Measurements from ENCODE around the gene AFAP1. TPM values are rescaled to one million over a fixed set of nuclear protein-coding genes. Genes with fewer than 3 reads are reported as not detected.

Gene AFAP1
- total and polyA plus RNA-seq, 2 donors from 2014 or later = 2.6 to 26.3 TPM

DNA sequence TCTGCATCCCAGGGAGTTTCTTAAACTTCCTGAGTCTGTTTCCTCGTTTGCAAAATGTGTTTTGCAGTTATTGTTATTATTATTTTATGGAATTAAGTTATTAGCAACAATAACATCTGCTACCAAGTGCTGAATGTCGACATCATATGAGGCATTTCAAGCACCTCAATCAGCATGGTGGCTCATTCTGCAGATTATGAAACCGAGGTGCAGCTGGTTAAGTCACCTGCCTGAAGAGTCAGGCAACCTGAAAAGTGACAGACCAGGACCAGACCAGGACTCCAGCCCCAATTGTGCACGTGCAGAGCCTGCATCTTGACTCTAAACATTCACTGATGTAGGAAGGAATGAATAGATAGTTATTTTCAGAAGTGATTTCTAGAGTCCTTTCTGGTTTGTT is 99.8 kb downstream of the AFAP1 start:
- no peak for TF ChIP-seq CTCF (IDR thresholded peaks at IDR 0.05; ENCODE audit: borderline replicate concordance, extremely low read depth, insufficient read depth)
- H3K27ac ChIP-seq (ENCODE audit: low read depth in 2 of 2, low read length in 2 of 2) = no peak overlapping the region
- FAIRE-seq (no peak), DNase-seq (no peak)
- no peaks in the 10 kb centered on the region for H3K9me3 ChIP-seq (ENCODE audit: control insufficient read depth in 2 of 3, insufficient read depth in 1 of 3, low read length in 3 of 3)
- intact Hi-C loops (cut with DNase I) = no loop called here
- peaks cover 0 to 9% (median 0%) of the 10 kb centered on the region in 3 donors for H3K4me1 ChIP-seq (ENCODE audit: control insufficient read depth in 2 of 3, insufficient read depth in 2 of 3, low read depth in 1 of 3, low read length in 3 of 3)
- H3K9ac ChIP-seq (ENCODE audit: low read length in 3 of 3) = no peak overlapping the region
- no peaks in the 10 kb centered on the region for H3K27me3 ChIP-seq (ENCODE audit: control insufficient read depth, insufficient read depth, low read length)
- H3K36me3 ChIP-seq (ENCODE audit: control insufficient read depth in 2 of 3, insufficient read depth in 3 of 3, low read length in 3 of 3) = no peaks in the 10 kb centered on the region
- H3K4me3 ChIP-seq (ENCODE audit: low read length in 3 of 3) = no peak overlapping the region

DNA sequence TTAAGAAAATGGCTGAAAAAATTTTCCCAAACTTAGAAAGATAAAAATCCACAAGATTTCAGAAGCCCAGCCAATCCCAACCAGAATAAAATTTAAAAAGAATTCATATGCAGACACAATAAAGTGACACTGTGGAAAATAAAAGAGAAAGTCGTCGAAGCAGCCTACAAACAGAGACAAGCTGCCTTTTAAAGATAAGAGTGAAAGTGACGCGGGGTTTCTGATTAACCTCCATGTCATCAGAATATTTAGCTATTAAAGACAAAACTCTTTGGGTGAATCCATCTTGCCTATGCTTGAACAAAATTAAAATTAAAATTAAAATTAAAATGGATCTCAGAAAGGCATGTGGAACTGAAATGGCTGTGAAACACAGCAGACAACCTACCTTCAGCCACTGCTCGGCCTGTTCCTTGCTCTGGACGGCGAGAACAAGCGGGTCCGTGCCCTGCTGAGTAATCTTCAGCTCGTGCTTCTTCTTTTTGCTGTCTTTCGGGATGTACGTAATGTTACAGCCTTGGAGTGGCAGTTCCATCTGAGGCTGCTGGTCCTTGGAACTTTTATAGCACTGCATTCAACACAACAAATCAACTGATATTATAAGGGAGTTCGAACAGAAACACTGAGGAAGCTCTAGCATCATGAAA is 101.4 kb downstream of the AFAP1 start:
- TF ChIP-seq CTCF (IDR thresholded peaks at IDR 0.05; ENCODE audit: borderline replicate concordance, extremely low read depth, insufficient read depth) = no peak
- Histone ChIP-seq H3K4me3 (ENCODE audit: low read length in 3 of 3) (no peak overlapping the region), H3K9me3 (ENCODE audit: control insufficient read depth in 2 of 3, insufficient read depth in 1 of 3, low read length in 3 of 3) (no peaks in the 10 kb centered on the region), H3K36me3 (ENCODE audit: control insufficient read depth in 2 of 3, insufficient read depth in 3 of 3, low read length in 3 of 3) (no peaks in the 10 kb centered on the region), H3K27ac (ENCODE audit: low read depth in 2 of 2, low read length in 2 of 2) (no peak overlapping the region), H3K27me3 (ENCODE audit: control insufficient read depth, insufficient read depth, low read length) (no peaks in the 10 kb centered on the region), H3K9ac (ENCODE audit: low read length in 3 of 3) (no peak overlapping the region), H3K4me1 (ENCODE audit: control insufficient read depth in 2 of 3, insufficient read depth in 2 of 3, low read depth in 1 of 3, low read length in 3 of 3) (peaks cover 0 to 4% (median 0%) of the 10 kb centered on the region in 3 donors)
- FAIRE-seq = no peak
- intact Hi-C loops (cut with DNase I) = no loop called here
- peak in 1 of 5 donors; percentile 2 for DNase-seq

DNA sequence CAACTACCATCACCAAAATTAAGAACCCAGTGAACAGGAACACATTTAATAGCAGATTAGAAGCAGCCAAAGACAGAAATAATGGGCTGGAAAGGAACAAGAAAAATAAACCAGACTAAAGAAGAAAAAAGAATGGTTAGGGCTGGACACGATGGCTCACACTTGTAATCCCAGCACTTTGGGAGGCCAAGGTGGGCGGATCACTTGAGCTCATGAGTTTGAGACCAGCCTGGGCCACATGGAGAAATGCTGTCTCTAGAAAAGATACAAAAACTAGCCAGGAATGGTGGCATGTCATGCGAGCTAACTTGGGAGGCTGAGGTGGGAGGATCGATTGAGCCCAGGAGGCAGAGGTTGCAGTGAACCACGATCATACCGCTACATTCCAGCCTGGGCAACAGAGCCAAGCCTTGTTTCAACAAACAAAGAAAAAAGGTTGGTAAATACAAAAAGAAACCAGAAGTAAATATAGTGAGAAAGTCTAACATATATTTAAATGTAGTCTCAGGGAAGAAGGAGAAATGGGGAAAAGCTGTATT is 102.0 kb downstream of the AFAP1 start:
- Histone ChIP-seq H3K9me3 (ENCODE audit: control insufficient read depth in 2 of 3, insufficient read depth in 1 of 3, low read length in 3 of 3) (no peaks in the 10 kb centered on the region), H3K27me3 (ENCODE audit: control insufficient read depth, insufficient read depth, low read length) (no peaks in the 10 kb centered on the region), H3K36me3 (ENCODE audit: control insufficient read depth in 2 of 3, insufficient read depth in 3 of 3, low read length in 3 of 3) (no peaks in the 10 kb centered on the region), H3K9ac (ENCODE audit: low read length in 3 of 3) (no peak overlapping the region), H3K27ac (ENCODE audit: low read depth in 2 of 2, low read length in 2 of 2) (no peak overlapping the region), H3K4me3 (ENCODE audit: low read length in 3 of 3) (no peak overlapping the region), H3K4me1 (ENCODE audit: control insufficient read depth in 2 of 3, insufficient read depth in 2 of 3, low read depth in 1 of 3, low read length in 3 of 3) (no peaks in the 10 kb centered on the region)
- no peak for TF ChIP-seq CTCF (IDR thresholded peaks at IDR 0.05; ENCODE audit: borderline replicate concordance, extremely low read depth, insufficient read depth)
- intact Hi-C loops (cut with DNase I) = no loop called here
- FAIRE-seq (no peak), DNase-seq (no peak)

All from kidney (tissue), 14 donors.